HT-29 (cell line): ENCODE results near the gene SYNRG. TPM values are rescaled to one million over a fixed set of nuclear protein-coding genes. Genes with fewer than 3 reads are reported as not detected.
"Not testable (repeated sequence)": the region's sequence is repeated elsewhere in the genome, so short reads cannot be mapped to it uniquely, and the experiment has no call there.

Source experiments
- DNase-seq: peaks from one replicate; pipeline ENCODE4 v3.0.0-alpha.2; 2015; ENCODE audit warnings: low spot score
- total RNA-seq: library from RNA; depleted of rRNA; stranded (reverse); fragments of >200 nt; shearing (Covaris generic); gene quantifications from 2 replicates; pipeline ENCODE4 v1.2.3, GENCODE V29; 2014

The SYNRG gene
- total RNA-seq, 1 experiment from 2014 or later = 6.7 TPM

DNA sequence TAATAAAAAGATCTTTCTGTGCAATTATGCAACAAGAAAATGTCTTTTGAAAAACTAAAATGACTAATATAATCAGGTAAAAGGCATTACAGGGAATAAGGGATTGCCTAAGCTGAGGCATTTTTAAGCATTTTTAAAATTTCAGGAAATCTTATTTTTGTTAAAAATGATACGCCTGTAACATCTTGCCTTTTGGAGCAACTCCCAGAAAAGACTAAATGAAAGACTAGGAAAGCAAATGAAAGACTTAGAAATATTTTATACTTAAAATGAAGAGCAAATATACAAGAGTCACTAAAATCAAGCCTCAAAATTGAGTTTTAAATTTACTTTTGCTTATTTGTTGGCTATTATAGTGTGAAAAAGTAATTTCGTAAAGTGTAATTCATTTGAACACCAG lies 63.7 kb downstream of the SYNRG start:
- no peak for DNase-seq

DNA sequence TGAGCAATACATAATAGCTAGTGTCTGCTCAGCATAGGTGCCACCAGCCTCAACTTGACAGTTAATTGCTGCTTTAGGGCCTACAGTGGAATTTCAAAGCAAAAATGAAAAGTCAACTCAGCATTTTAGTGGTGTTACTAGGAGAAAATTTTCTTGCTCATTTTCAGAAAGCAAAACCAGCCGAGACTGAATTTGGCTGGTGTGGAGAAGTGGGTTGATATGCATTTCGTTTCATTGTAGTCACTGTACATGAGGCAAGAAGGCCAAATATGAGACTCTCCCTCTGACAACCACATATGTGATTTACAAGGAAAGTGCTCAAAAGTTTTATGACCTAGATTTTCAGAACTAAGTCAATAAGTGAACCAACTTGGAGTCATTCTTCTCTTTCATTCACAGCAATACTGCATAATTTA lies 65.6 kb downstream of the SYNRG start:
- DNase-seq = no peak

DNA sequence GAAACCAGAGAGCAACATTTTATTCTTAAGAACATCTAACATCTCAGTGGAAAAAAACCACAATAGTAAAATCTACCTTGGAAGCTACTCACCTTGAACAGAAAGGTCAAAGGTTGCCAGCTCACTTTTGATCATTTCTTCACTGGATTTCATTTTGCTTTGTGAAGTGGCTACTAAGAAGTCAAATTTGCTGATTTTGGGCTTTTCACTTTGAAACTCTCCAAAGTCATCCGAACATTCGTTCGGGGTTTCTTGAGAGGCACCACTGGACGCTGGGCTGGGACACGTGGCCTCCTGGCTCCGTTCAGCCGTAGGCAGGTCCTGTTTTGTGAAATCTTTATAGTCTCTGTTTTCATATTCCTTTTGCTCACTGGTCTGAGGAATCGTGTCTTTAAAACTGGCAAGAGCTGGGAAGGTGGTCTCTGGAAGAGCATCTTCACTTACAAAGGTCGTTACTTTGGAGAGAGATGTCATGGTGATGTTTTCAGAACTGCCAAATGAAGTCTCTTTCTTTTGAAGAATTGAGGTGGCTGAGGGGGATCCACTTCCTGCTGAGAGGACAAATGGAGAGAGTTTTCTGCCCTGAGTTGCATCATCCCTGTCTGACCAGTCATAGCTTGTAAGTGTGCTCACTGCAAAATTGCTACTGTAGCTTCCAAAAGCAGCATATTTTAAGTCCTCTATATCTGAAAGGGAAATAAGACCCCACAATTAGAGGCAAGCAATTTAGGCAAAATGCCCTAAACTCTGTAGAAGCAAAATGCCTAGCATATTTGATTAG lies 67.1 kb downstream of the SYNRG start:
- no peak for DNase-seq

DNA sequence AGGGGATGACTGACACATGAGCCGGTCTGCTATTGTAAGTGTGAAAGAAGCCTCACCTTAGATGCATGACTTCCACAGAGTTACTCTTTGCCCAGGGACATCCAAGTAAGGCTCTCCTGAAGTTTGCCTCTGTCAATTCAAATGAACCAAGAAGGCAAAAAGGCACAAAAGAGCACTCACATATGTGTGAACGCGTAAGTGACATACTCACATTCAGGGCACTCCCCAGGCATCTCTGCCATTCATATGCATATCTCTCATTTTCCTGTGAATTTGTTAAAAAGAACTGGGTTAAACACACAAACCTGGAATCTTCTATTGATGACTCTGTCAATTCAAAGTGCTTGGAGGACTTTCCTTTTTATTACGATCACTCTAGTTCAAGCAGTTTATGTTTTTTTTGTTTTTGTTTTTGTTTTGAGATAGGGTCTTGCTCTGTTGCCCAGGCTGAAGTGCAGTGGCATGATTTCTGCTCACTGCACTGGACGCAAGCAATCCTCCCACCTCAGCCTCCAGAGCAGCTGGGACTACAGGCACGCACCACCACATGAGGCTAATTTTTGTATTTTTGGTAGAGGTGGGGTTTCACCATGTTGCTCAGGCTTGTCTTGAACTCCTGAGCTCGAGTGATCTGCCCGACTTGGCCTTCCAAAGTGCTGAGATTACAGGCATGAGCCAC lies 70.1 kb downstream of the SYNRG start:
- no peak for DNase-seq

GRCh38 chr17:37535906-37536305 lies 73.3 kb downstream of the SYNRG start:
- no peak for DNase-seq

- DNase-seq = no peak
Measured at GRCh38 chr17:37532756-37533155, 76.5 kb downstream of the SYNRG start.

- DNase-seq = no peak
Measured at GRCh38 chr17:37530420-37530819, 78.8 kb downstream of the SYNRG start.

- peak; percentile 87 for DNase-seq
Measured at GRCh38 chr17:37527249-37527851, 81.9 kb downstream of the SYNRG start.

- DNase-seq = no peak
Measured at GRCh38 chr17:37523715-37524219, 85.5 kb downstream of the SYNRG start.

DNA sequence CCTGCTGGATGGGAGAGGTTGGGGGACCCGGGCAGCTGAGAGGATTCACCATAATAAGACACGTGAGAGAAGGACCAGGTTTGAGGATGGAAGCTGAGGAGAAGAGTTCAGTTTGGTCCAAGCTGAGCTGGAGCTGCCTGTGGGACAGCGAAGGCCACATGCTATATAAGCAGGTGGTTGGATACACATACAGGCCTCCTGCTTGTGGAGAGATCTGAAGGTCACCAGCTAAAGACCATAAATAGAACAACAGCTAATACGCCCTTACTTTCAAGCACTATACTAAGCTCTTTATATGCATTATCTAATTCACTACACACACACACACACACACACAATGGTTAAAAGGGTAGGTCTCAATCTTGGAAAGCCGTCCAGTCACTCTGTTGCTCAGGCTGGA lies 87.4 kb downstream of the SYNRG start:
- no peak for DNase-seq

- DNase-seq = no peak
Measured at GRCh38 chr17:37520174-37520573, 89.0 kb downstream of the SYNRG start.

GRCh38 chr17:37519251-37519985 lies 89.8 kb downstream of the SYNRG start:
- no peak for DNase-seq

DNA sequence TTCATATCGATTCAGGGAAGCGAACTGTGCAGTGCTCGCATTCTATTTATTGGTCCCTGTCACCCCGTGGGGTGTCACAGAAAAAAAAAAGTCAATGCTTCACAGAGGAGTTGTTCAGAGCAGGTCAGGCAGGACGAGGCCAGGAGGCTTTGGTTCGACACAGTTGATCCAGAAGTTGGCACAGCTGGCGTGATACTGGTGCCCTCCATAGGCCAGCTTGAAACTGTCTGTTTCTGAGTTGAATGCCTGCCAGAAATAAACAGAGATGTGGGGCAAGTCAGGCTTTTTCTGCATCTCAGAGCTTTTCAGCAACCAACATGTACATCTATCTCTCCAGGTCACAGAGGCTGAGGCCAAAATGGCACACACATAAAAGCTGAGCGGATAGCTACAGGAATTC lies 90.4 kb downstream of the SYNRG start:
- DNase-seq = no peak

- no peak for DNase-seq
Measured at GRCh38 chr17:37517881-37518280, 91.3 kb downstream of the SYNRG start.

GRCh38 chr17:37516127-37516571 lies 93.1 kb downstream of the SYNRG start:
- DNase-seq = no peak

DNA sequence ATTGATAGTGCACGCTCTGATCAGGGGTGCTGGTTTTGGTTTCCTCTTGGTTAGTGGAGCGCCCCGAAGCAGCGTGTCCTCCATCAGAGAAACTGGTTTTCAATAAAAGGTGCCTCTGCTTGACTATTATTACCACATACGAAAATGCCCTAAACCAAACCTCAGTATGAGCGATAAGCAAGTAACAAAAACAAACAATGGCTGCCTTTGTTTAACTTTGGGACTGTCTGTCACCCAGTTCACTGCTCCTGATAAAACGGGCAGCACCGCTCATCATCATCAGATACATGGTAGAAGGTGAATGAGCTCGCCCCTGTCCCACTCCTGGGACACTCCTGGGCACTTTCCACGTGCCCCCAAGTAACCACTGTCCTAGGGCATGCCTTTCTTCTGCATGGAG lies 95.5 kb downstream of the SYNRG start:
- no peak for DNase-seq

DNA sequence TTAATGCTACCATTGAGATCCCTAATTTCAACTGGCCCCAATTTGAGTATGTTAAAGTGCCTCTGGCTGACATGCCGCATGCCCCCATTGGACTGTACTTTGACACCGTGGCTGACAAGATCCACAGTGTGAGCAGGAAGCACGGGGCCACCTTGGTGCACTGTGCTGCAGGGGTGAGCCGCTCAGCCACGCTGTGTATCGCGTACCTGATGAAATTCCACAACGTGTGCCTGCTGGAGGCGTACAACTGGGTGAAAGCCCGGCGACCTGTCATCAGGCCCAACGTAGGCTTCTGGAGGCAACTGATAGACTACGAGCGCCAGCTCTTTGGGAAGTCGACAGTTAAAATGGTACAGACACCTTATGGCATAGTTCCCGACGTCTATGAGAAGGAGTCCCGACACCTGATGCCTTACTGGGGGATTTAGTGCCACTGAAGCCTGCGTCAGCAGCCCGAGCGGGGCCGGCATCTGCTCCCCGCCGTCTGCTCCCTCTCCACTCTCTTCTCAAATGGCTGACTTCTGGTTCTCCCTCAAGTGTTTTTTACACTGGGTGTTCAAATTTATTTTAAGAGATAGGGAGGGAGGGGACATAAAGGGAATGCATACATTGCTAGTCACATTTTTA lies 96.7 kb downstream of the SYNRG start:
- no peak for DNase-seq

DNA sequence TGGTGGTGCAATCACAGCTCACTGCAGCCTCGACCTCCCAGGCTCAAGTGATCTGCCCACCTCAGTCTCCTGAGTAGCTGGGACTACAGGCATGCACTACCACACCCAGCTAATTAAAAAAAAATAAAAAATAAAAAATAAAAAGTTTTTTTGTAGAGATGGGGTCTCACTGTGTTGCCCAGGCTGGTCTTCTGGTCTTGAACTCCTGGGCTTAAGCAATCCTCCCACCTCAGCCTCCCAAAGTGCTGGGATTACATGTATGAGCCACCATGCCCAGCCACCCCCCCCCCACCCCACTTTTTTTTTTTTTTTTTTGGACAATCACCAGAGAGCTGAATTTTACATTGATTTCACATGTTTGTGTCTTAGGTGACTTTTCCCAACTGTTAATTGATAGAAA lies 97.6 kb downstream of the SYNRG start:
- not testable (repeated sequence) for DNase-seq

DNA sequence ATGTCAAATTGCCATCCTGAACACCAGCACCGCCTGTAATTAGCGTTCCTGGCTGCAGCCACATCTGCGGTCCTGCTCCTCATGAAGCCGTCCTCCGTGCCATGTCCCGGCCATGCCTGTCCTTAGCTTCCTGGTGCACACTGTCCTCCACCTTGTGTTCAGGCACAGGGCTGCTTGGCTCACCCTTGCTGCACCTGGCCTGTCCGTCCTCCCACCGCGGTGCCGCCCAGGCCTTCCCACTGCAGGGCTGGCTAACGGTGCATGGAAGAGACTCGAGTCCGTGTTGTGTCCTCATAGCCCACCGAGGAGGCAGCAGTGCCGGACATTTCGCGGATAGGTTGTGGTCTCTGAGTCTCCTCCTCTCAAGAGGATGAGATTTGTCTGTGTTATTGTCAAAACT lies 99.2 kb downstream of the SYNRG start:
- DNase-seq = no peak

- DNase-seq = no peak
Measured at GRCh38 chr17:37507111-37507510, 102.1 kb downstream of the SYNRG start.

DNA sequence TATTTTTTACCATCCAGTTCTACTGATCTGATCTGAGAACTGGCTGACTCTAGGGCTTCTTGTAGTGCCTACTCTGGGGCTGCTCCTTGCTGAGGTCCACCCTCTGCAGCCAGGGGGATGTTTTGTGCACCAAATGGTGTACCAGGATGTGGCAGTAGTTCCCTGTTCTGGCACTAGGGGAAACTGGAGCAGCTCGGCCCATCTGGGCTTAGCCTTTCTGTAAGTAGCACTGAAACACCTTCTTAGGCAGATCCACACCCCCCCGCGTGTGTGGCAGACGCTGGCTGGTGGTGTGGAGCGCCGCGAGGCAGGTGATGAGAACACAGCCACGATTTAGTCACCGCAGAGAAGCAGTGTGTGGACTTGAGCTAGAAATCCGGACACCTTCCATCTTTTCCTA lies 102.5 kb downstream of the SYNRG start:
- DNase-seq = peak; percentile 78
